ENCODE results near the gene GOLGA6L10.
"Not testable (repeated sequence)": the region's sequence is repeated elsewhere in the genome, so short reads cannot be mapped to it uniquely, and the experiment has no call there.

GRCh38 chr15:82335006-82335405 is 14.3 kb downstream of the GOLGA6L10 start:
- not testable (repeated sequence) for TF ChIP-seq ZBTB33 (IDR thresholded peaks at IDR 0.05; ENCODE audit: borderline replicate concordance, low read depth); SIN3A (IDR thresholded peaks at IDR 0.05; ENCODE audit: borderline replicate concordance, low read depth, low read length)
- TF ChIP-seq, protein P1, sequence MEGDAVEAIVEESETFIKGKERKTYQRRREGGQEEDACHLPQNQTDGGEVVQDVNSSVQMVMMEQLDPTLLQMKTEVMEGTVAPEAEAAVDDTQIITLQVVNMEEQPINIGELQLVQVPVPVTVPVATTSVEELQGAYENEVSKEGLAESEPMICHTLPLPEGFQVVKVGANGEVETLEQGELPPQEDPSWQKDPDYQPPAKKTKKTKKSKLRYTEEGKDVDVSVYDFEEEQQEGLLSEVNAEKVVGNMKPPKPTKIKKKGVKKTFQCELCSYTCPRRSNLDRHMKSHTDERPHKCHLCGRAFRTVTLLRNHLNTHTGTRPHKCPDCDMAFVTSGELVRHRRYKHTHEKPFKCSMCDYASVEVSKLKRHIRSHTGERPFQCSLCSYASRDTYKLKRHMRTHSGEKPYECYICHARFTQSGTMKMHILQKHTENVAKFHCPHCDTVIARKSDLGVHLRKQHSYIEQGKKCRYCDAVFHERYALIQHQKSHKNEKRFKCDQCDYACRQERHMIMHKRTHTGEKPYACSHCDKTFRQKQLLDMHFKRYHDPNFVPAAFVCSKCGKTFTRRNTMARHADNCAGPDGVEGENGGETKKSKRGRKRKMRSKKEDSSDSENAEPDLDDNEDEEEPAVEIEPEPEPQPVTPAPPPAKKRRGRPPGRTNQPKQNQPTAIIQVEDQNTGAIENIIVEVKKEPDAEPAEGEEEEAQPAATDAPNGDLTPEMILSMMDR (IDR thresholded peaks at IDR 0.05): not testable (repeated sequence)

All from SK-N-SH (cell line).